ENCODE results near the gene TDRD12. TPM values are rescaled to one million over a fixed set of nuclear protein-coding genes. Genes with fewer than 3 reads are reported as not detected.

Gene TDRD12
- total and polyA plus RNA-seq, 2 donors (not counting 3 experiments of a cell fraction or from before 2014, with no cell fraction given): 0.03 to 0.09 TPM

DNA sequence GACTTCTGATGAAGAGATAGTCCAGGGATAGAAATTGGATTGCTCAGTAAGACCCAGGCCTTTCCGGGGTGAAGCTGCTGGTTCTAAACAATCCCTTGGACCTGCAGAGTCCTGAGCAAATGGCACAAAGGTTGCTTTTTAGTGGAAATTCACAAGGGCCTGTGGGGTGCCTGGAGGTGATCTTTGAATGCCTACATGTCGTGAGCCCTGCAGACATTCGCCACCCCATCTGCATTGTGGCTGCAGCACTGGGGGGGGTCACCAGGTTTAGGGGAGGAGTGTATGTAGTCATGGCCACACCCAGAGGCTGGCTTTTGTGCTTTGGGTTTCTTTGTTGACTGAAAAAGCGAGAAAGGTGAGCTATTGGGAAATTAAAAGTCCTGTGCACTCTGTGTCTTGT, 108.6 kb downstream of the TDRD12 start:
- no peaks in the 10 kb centered on the region for H3K4me1 ChIP-seq (ENCODE audit: control insufficient read depth, extremely low read depth, insufficient read depth, low read length)
- dilution Hi-C loops (cut with MboI; ENCODE audit: extremely low pct_ligation_motif_present, low sequenced_read_pairs): no loop called here
- no peak for FAIRE-seq

More for the DNA sequence above, 108.6 kb downstream of the TDRD12 start:
- TF ChIP-seq FOS (IDR thresholded peaks at IDR 0.05; ENCODE audit: borderline replicate concordance, insufficient read depth, low read length): no peak
- TF ChIP-seq EZH2 (IDR thresholded peaks at IDR 0.05; ENCODE audit: borderline replicate concordance, low read depth, low read length, severe bottlenecking): no peak
- TF ChIP-seq MYC (IDR thresholded peaks at IDR 0.05; ENCODE audit: low read depth, low read length): no peak
- TF ChIP-seq JUN (IDR thresholded peaks at IDR 0.05; ENCODE audit: borderline replicate concordance, insufficient read depth, insufficient read length, low read depth): no peak
- no peak for TF ChIP-seq POLR2A (IDR thresholded peaks at IDR 0.05; ENCODE audit: low read depth, low read length)
- TF ChIP-seq, protein P1, sequence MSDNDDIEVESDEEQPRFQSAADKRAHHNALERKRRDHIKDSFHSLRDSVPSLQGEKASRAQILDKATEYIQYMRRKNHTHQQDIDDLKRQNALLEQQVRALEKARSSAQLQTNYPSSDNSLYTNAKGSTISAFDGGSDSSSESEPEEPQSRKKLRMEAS (IDR thresholded peaks at IDR 0.05; ENCODE audit: insufficient read depth, insufficient read length): no peak
- no peak for TF ChIP-seq GATA2 (IDR thresholded peaks at IDR 0.05; ENCODE audit: insufficient read depth, insufficient read length, low read depth, low read length)
- TF ChIP-seq, protein P2, sequence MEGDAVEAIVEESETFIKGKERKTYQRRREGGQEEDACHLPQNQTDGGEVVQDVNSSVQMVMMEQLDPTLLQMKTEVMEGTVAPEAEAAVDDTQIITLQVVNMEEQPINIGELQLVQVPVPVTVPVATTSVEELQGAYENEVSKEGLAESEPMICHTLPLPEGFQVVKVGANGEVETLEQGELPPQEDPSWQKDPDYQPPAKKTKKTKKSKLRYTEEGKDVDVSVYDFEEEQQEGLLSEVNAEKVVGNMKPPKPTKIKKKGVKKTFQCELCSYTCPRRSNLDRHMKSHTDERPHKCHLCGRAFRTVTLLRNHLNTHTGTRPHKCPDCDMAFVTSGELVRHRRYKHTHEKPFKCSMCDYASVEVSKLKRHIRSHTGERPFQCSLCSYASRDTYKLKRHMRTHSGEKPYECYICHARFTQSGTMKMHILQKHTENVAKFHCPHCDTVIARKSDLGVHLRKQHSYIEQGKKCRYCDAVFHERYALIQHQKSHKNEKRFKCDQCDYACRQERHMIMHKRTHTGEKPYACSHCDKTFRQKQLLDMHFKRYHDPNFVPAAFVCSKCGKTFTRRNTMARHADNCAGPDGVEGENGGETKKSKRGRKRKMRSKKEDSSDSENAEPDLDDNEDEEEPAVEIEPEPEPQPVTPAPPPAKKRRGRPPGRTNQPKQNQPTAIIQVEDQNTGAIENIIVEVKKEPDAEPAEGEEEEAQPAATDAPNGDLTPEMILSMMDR (IDR thresholded peaks at IDR 0.05; ENCODE audit: extremely low read depth in 1 of 2, insufficient read depth in 1 of 2, low read depth in 1 of 2, low read length in 2 of 2): no peak
- no peak for TF ChIP-seq POLR2AphosphoS5 (IDR thresholded peaks at IDR 0.05; ENCODE audit: insufficient read depth, low read depth, low read length)
- intact Hi-C loops (cut with micrococcal nuclease): no loop called here
- POLR2A ChIA-PET: no interaction called here
- no TSS peak for BruUV-seq (replicated peaks)
- DNase-seq (ENCODE audit: low read depth, low spot score): no peak
- no peak overlapping the region for H3K9ac ChIP-seq (replicated peaks; ENCODE audit: extremely low read depth, insufficient read depth, low read length)
- peaks cover 7 to 9% of the 10 kb centered on the region in 2 experiments for H3K27me3 ChIP-seq (ENCODE audit: control insufficient read depth in 2 of 2, insufficient read depth in 2 of 2, low read length in 2 of 2)
- CTCF ChIA-PET: no interaction called here
- no peaks in the 10 kb centered on the region for H4K20me1 ChIP-seq (replicated peaks; ENCODE audit: control insufficient read depth, extremely low read depth, insufficient read depth, low read length)
- no peak overlapping the region for H3K4me3 ChIP-seq (replicated peaks in 1 of 3; ENCODE audit: insufficient read depth in 1 of 3, low read depth in 1 of 3, low read length in 3 of 3)
- H3K36me3 ChIP-seq (ENCODE audit: control insufficient read depth in 2 of 2, extremely low read depth in 1 of 2, insufficient read depth in 2 of 2, low read length in 2 of 2): no peaks in the 10 kb centered on the region
- no peak overlapping the region for H3K27ac ChIP-seq (ENCODE audit: insufficient read depth, low read depth, low read length)
- H3K9me1 ChIP-seq (replicated peaks; ENCODE audit: control insufficient read depth, extremely low read depth, insufficient read depth, low read length): no peaks in the 10 kb centered on the region
- no peak overlapping the region for H2AFZ ChIP-seq (ENCODE audit: low read depth, low read length)
- no peak overlapping the region for H3K4me2 ChIP-seq (ENCODE audit: insufficient read depth, low read length)
- H3K79me2 ChIP-seq (ENCODE audit: control insufficient read depth, insufficient read depth, low read length): no peaks in the 10 kb centered on the region
- no peaks in the 10 kb centered on the region for H3K9me3 ChIP-seq (replicated peaks; ENCODE audit: control insufficient read depth, insufficient read depth, low read length)
